Bronchial epithelial cell (primary cell): ENCODE data around the gene TNNC2. TPM values are rescaled to one million over a fixed set of nuclear protein-coding genes. Genes with fewer than 3 reads are reported as not detected.
A peak's percentile ranks its signal among the peaks of the same experiment; 100 is the strongest.

Experiments
- DNase-seq: peaks from one replicate; pipeline ENCODE4 v3.0.0-alpha.2; 2010; ENCODE audit warnings: low read depth
- FAIRE-seq: peaks from 2 replicates; lab custom pipeline; 2011; peaks lifted over from hg19 to GRCh38; lab: Jason Lieb, UNC
- H3K27me3 ChIP-seq: 2 replicates; pipeline ENCODE4 v1.5.1; 2011; ENCODE audit warnings: low read length; ENCODE audit not compliant: control insufficient read depth, insufficient read depth
- H3K36me3 ChIP-seq: 2 replicates; pipeline ENCODE4 v1.5.1; 2011; ENCODE audit warnings: low read length; ENCODE audit not compliant: control insufficient read depth, insufficient read depth
- H3K4me3 ChIP-seq: 2 replicates; pipeline ENCODE4 v1.5.1; 2011; ENCODE audit warnings: mild to moderate bottlenecking, low read depth, low read length, control low read depth
- total RNA-seq: library from RNA; depleted of rRNA; stranded (reverse); fragments of >200 nt; gene quantifications from 2 replicates; pipeline ENCODE4 v1.2.1, GENCODE V29; 2014
- TF ChIP-seq, protein P1 (sequence below): IDR thresholded peaks from 2 replicates; pipeline ENCODE4 v1.5.1; 2011; ENCODE audit warnings: mild to moderate bottlenecking, moderate library complexity, low read length, control low read depth, inconsistent platforms; ENCODE audit not compliant: insufficient read depth, severe bottlenecking

The TNNC2 gene
- total RNA-seq, 1 donor from 2014 or later, result not detected

DNA sequence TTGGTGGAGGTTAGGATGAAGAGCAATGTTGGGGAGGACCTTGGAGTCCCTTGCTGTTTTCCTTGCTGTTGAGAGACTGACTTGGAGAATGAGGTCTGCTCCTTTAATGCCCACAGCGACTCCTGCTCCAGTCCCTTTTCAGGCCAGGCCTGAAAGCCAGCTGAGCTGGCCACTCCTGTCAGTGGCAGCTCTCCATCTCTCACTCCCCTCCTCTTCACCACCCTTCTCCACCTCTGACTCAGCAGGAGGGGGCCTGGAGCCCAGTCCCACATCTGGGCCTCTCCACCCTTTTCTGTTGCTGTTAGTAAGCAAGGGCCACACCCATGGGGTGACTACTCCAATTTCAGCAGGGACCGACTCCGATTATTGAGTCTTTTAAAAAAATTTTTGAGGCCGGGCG is 8.7 kb upstream of the TNNC2 start:
- no peaks in the 10 kb centered on the region for H3K27me3 ChIP-seq
- peak; percentile 33 for DNase-seq
- no peak for FAIRE-seq
- H3K36me3 ChIP-seq, result no peaks in the 10 kb centered on the region
- H3K4me3 ChIP-seq, result no peak overlapping the region
- TF ChIP-seq, protein P1, sequence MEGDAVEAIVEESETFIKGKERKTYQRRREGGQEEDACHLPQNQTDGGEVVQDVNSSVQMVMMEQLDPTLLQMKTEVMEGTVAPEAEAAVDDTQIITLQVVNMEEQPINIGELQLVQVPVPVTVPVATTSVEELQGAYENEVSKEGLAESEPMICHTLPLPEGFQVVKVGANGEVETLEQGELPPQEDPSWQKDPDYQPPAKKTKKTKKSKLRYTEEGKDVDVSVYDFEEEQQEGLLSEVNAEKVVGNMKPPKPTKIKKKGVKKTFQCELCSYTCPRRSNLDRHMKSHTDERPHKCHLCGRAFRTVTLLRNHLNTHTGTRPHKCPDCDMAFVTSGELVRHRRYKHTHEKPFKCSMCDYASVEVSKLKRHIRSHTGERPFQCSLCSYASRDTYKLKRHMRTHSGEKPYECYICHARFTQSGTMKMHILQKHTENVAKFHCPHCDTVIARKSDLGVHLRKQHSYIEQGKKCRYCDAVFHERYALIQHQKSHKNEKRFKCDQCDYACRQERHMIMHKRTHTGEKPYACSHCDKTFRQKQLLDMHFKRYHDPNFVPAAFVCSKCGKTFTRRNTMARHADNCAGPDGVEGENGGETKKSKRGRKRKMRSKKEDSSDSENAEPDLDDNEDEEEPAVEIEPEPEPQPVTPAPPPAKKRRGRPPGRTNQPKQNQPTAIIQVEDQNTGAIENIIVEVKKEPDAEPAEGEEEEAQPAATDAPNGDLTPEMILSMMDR, result no peak

DNA sequence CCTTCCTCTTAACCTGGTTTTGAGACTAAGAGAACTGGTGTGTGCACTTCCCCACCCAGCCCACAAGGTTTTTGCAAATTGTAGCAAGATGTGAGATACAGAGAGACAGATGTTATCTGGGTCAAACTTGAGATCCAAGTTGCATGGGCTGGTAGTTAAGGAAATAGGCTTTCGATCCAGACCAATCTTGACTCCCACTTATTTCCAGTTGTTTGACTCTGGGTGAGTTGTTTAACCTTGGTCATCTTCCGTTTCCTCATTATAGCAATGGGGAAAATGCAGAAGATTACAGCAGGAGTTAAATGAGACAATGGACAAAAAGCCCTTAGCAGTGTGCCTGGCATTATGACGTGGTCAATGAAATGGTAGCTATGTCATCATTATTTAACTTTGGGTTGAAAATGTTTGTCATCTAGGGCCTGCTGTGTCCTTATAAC is 8.2 kb upstream of the TNNC2 start:
- no peaks in the 10 kb centered on the region for H3K27me3 ChIP-seq
- H3K4me3 ChIP-seq, result no peak overlapping the region
- H3K36me3 ChIP-seq, result no peaks in the 10 kb centered on the region
- DNase-seq (no peak), FAIRE-seq (no peak)
- TF ChIP-seq, protein P1, result no peak

DNA sequence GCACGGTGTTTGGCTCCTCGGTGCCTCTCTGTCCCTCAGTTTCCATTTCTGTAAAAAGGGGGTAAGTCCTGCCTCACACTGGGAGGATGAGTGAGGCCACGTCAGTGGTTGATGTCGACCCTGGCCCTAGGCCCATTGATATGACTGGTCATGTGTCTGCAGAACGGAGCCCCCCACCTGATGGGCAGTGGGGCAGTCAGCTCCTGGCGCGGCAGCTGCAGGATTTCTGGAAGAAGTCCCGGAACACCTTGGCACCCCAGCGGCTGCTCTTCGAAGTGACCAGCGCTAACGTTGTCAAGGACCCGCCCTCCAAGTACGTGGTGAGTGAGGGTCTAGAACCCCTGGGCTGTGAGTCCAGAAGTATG is 7.7 kb upstream of the TNNC2 start:
- FAIRE-seq (no peak), DNase-seq (no peak)
- TF ChIP-seq, protein P1, result no peak
- Histone ChIP-seq H3K27me3 (no peaks in the 10 kb centered on the region), H3K36me3 (no peaks in the 10 kb centered on the region), H3K4me3 (no peak overlapping the region)

DNA sequence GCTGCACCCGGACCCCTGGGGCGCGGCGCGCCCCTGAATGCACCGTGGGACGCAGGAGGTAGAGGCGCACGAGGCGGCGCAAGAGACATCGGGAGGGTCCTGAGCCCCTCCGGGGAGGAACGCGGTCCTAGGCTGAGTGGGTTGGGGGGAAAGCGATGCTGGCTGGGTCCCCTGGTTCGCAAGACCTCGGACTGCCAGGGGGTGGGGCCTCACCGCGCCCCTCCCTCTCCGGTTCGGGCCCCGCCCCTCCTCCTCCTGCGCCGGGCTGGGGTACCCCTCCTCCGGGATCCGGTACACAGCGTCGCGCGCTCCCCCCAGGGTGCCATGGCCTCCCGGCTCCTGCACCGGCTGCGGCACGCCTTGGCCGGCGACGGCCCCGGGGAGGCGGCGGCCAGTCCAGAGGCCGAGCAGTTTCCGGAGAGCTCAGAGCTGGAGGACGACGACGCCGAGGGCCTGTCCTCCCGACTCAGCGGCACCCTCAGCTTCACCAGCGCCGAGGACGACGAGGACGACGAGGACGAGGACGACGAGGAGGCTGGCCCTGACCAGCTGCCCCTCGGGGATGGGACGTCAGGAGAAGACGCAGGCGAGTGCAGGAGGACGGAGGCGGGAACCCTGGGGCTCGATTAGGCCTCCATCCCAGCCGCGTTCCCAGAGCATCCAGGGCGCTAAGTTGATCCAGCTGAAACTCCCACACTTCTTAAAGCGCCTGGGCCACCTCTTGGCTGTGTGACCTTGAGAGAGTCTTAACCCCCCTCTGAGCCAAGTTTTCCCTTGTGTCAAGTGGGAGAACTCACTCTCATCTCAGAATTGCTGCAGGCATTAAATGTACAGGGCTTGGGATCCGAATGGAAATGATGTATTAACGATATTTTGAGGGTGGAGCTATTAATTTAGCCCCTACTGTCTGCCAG is 7.0 kb upstream of the TNNC2 start:
- H3K4me3 ChIP-seq, result peak overlapping the region; percentile 67
- no peak for FAIRE-seq
- H3K36me3 ChIP-seq, result no peaks in the 10 kb centered on the region
- TF ChIP-seq, protein P1, result no peak
- no peaks in the 10 kb centered on the region for H3K27me3 ChIP-seq
- no peak for DNase-seq

DNA sequence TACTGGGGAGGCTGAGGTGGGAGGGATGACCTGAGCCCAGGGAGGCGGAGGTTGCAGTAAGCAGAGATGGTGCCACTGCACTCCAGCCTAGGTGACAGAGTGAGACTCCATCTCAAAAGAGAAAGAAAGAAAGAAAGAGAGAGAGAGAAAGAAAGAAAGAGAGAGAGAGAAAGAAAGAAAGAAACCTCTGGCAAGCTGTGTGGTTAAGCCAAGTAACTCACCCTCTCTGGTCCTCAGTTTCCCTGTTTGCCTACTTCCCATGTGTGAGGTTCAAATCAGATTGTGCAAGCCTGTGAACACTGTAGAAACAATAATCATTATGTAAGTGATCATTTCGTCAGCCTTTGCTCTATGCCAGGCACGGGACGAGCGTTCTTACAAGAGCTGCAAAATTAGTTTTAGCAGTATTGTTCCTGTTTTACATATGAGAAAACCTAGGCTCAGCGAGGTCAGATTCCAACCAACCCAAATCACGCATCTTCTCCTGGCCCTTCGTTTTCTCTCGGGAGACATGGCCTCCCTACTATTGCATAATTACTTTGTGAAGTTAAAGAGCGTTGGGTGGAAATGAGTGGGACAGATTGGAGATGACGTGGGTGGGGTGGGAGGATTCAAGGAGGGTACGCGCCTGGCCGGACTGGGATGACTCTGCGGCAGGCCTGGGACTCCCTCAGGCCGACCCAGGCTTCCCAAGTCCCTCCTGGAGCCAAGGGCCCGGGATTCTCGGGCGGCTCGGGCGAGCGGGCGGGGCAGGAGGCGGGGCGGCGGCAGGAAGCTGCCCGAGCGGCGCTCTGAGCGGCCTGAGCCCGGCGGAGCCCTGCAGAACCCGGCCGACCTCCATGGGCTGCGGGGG is 6.1 kb upstream of the TNNC2 start, which contains the start of gene SNX21:
SNX21 (plus strand) TSS at position 770 of the 853 bp plus-strand sequence. CDS start 121 bp downstream, outside the sequence.
- TF ChIP-seq, protein P1, result no peak
- FAIRE-seq (no peak), DNase-seq (peak; percentile 73)
- H3K36me3 ChIP-seq, result no peaks in the 10 kb centered on the region
- no peaks in the 10 kb centered on the region for H3K27me3 ChIP-seq
- H3K4me3 ChIP-seq, result peak within 1 kb of the TSS; percentile 67
